Hematopoietic multipotent progenitor cell treated with erythropoietin and hydrocortisone succinate and interleukin-3 and kit ligand, for 6 days (in vitro differentiated cells): Measurements from ENCODE around the gene NPHP1.
"Not testable (repeated sequence)": the region's sequence is repeated elsewhere in the genome, so short reads cannot be mapped to it uniquely, and the experiment has no call there.

Experiments
- DNase-seq: peaks from one replicate; pipeline ENCODE4 v3.0.0-alpha.2; 2015

The NPHP1 gene

GRCh38 chr2:110101901-110102803 is 102.7 kb downstream of the NPHP1 start:
- DNase-seq, result no peak

- peak; percentile 50 for DNase-seq
Observed at GRCh38 chr2:110101280-110101844, 103.5 kb downstream of the NPHP1 start.

DNA sequence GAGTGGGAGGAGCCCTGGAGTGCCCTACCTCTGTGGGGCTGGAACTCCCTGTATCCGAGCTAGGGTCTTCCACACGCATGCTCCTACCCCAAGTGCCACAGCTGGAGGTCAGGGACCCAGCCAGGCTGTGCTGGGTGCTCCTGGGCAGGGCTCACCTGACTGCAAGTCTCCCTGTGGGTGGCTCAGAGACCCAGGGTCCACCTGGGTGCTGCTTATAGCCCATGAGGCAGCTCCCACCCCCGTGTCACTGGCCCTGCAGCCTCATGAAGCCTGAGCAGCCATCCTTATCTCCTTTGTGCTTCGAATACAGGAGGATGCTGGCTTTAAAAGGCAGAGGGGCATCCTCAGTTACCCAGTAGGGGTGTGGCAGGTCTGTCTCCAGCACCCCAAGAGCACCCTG is 103.9 kb downstream of the NPHP1 start:
- DNase-seq, result not testable (repeated sequence)

- DNase-seq, result no peak
Observed at GRCh38 chr2:110100480-110100879, 104.3 kb downstream of the NPHP1 start.

GRCh38 chr2:110099471-110100225 is 105.2 kb downstream of the NPHP1 start:
- no peak for DNase-seq

GRCh38 chr2:110099038-110099425 is 105.8 kb downstream of the NPHP1 start:
- no peak for DNase-seq

GRCh38 chr2:110097506-110098220 is 107.2 kb downstream of the NPHP1 start:
- DNase-seq, result no peak

- DNase-seq, result no peak
Observed at GRCh38 chr2:110095994-110096633, 108.7 kb downstream of the NPHP1 start.

GRCh38 chr2:110094884-110095534 is 109.8 kb downstream of the NPHP1 start:
- not testable (repeated sequence) for DNase-seq

DNA sequence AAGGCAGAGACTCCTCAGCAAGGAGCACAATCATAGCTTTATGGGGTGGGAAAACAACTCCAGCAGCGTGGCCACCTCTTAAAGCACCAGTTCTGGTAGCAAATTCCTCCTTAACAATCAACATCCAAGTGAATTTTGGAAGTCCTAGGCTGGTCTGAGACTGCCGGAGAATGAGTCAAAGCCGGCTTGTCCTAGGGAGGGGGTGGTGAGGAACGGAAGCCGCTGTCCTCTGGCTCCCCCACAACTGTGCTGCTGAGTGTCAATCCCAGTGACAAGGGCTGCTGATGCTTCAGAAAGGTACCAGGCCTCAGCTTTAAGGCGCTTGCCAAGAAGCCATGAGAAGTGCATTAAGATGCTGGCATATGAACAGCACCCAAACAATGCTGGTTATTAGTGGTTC is 110.9 kb downstream of the NPHP1 start:
- not testable (repeated sequence) for DNase-seq

DNA sequence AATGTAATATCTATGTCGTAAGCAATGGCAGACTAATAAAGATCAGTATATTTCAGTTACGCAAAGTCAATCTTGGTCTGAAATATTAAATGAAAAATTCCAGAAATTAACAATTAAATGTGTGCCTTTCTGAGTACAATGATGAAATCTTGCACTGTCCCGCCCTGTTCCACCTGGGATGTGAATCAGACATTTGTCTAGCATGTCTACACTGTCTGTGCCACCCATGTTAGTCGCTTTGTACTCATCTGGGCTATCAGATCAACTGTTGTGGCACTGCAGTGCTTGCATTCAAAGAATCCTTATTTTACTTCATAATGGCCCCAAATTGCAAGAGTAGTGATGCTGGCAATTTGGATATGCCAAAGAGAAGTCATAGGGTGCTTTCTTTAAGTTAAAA is 114.6 kb downstream of the NPHP1 start:
- not testable (repeated sequence) for DNase-seq

GRCh38 chr2:110083757-110084156 is 121.1 kb downstream of the NPHP1 start:
- not testable (repeated sequence) for DNase-seq

GRCh38 chr2:110083162-110083561 is 121.7 kb downstream of the NPHP1 start:
- DNase-seq, result not testable (repeated sequence)

DNA sequence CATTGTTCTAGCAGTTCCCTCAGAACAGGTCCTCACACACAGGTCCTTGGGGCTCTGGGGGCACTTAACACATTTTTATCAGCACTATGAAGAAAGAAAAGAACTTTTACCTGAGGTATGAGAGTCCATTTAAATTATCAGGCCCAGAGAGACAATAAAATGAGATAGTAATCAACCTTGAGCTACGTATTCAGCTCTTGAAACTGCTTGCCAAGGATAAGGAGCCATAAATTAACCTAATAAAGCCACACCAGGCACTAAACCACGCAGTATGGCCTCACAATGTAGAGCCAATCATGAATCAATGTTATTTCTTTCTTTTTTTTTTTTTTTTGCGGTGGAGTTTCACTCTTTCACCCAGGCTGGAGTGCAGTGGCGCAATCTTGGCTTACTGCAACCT is 126.7 kb downstream of the NPHP1 start:
- DNase-seq, result not testable (repeated sequence)

DNA sequence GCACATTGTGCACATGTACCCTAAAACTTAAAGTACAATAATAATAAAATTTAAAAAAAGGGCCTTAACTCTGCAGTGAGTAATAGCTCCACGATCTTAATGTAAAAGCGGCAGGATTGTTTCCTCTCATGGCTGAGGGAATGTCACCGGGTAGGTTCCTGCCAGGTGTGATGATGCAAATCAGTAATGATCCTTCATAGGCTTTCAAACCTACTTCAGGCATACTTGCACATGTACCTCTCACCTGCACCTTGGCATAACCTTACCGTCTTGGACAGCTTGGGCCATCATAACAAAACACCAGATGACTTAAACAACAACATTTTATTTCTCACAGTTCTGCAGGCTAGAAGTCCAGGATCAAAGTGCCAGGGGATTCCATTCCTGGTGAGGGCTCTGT is 128.9 kb downstream of the NPHP1 start:
- not testable (repeated sequence) for DNase-seq
